ENCODE measurements around the gene DUSP9. TPM values are rescaled to one million over a fixed set of nuclear protein-coding genes. Genes with fewer than 3 reads are reported as not detected.

Gene DUSP9
- total RNA-seq, 1 experiment from 2014 or later: 14.2 TPM

- no peak for TF ChIP-seq SP1 (IDR thresholded peaks at IDR 0.05; ENCODE audit: low read depth)
- no peak for TF ChIP-seq ZBTB33 (IDR thresholded peaks at IDR 0.05; ENCODE audit: extremely low read depth, insufficient replicate concordance, low read length)
- TF ChIP-seq CTCF (IDR thresholded peaks at IDR 0.05 in 2 of 3, conservative IDR thresholded peaks at IDR 0.05 in 1 of 3; ENCODE audit: borderline replicate concordance in 1 of 3, insufficient read depth in 1 of 3, low read depth in 2 of 3, low read length in 2 of 3): no peak
Measured at GRCh38 chrX:153653556-153653955, 6.6 kb downstream of the DUSP9 start (continued).

GRCh38 chrX:153657161-153657560, 10.2 kb downstream of the DUSP9 start:
- no peaks in the 10 kb centered on the region for H3K27me3 ChIP-seq (ENCODE audit: insufficient read depth, low read length)
- H3K4me3 ChIP-seq (replicated peaks in 1 of 2; ENCODE audit: low read depth in 1 of 2, low read length in 2 of 2): no peak overlapping the region
- ATAC-seq (no peak), DNase-seq (ENCODE audit: low read depth, low spot score) (no peak)
- H3K4me1 ChIP-seq (ENCODE audit: control insufficient read depth in 1 of 2, insufficient read depth in 2 of 2, low read length in 2 of 2): no peaks in the 10 kb centered on the region; a peak in 1 of 4 replicates
- CTCF ChIA-PET: interaction anchor here (0.6 to 1.7 kb wide), 2 partner anchors 10 to 11 kb away, joined by 4 to 7 read pairs; partner anchors contain the start of gene DUSP9
- no peak overlapping the region for H3K27ac ChIP-seq (ENCODE audit: low read depth, low read length)
- no peaks in the 10 kb centered on the region for H4K20me1 ChIP-seq (ENCODE audit: insufficient read depth)
- no peak overlapping the region for H3K9ac ChIP-seq (ENCODE audit: low read length)
- H3K9me2 ChIP-seq (ENCODE audit: insufficient read depth): no peaks in the 10 kb centered on the region
- H3K79me2 ChIP-seq (ENCODE audit: insufficient read depth, low read length): no peaks in the 10 kb centered on the region
- no peaks in the 10 kb centered on the region for H3K9me3 ChIP-seq (ENCODE audit: control insufficient read depth in 1 of 2, insufficient read depth in 1 of 2, low read depth in 1 of 2, low read length in 2 of 2)
- POLR2A ChIA-PET: no interaction called here
- H3K36me3 ChIP-seq (ENCODE audit: control insufficient read depth in 1 of 2, insufficient read depth in 2 of 2, low read length in 2 of 2): no peaks in the 10 kb centered on the region
- RAD21 ChIA-PET (ENCODE audit: low non-redundant PET in 1 of 2, low total read pairs in 2 of 2, uncharacterized antibody in 2 of 2, unreplicated experiment in 2 of 2): no interaction called here
- no peak overlapping the region for H2AFZ ChIP-seq (ENCODE audit: low read depth, low read length, poor library complexity, severe bottlenecking)
- no TSS peak for BruUV-seq (replicated peaks)
- no peak overlapping the region for H3K4me2 ChIP-seq (ENCODE audit: low read length)
- intact Hi-C loops (cut with micrococcal nuclease): no loop called here
- TF ChIP-seq ZBTB33 (IDR thresholded peaks at IDR 0.05; ENCODE audit: extremely low read depth, insufficient replicate concordance, low read length) (no peak), ZNF274 (IDR thresholded peaks at IDR 0.05; ENCODE audit: low read depth, low read length) (no peak), SP1 (IDR thresholded peaks at IDR 0.05; ENCODE audit: low read depth) (no peak), TCF7L2 (IDR thresholded peaks at IDR 0.05; ENCODE audit: borderline replicate concordance, extremely low read depth, insufficient read depth, insufficient read length) (no peak), ATF3 (IDR thresholded peaks at IDR 0.05) (no peak), SIN3A (IDR thresholded peaks at IDR 0.05; ENCODE audit: low read depth) (no peak), YY1 (IDR thresholded peaks at IDR 0.05; ENCODE audit: extremely low read depth, insufficient replicate concordance, low read depth, low read length) (no peak), CBX3 (IDR thresholded peaks at IDR 0.05; ENCODE audit: low read depth) (no peak), FOSL1 (IDR thresholded peaks at IDR 0.05; ENCODE audit: low read depth) (no peak), ELF1 (IDR thresholded peaks at IDR 0.05; ENCODE audit: borderline replicate concordance, low read depth) (no peak), POLR2A (IDR thresholded peaks at IDR 0.05; ENCODE audit: borderline replicate concordance, extremely low read depth, insufficient read depth, insufficient read length) (no peak), REST (IDR thresholded peaks at IDR 0.05; ENCODE audit: low read depth) (no peak), MAX (IDR thresholded peaks at IDR 0.05) (no peak)

Measured in HCT116 (cell line).